Measurements from ENCODE around the gene PAQR4.
A peak's percentile ranks its signal among the peaks of the same experiment; 100 is the strongest.

The PAQR4 gene

GRCh38 chr16:3019594-3020246 is 50.6 kb downstream of the PAQR4 start:
- Histone ChIP-seq H3K4me2 (ENCODE audit: low read depth, low read length) (peak overlapping the region; percentile 91; the same call in 1 of the 2 replicates), H4K20me1 (ENCODE audit: insufficient read depth, low read length) (no peaks in the 10 kb centered on the region), H3K36me3 (replicated peaks; ENCODE audit: insufficient read depth, low read length) (no peaks in the 10 kb centered on the region), H3K9ac (ENCODE audit: low read length) (0 out of 2 replicates have a peak overlapping the region, but pooled peaks have one; percentile 6), H3K27me3 (replicated peaks; ENCODE audit: insufficient read depth, low read length) (peaks cover 41% of the 10 kb centered on the region), H3K9me3 (replicated peaks; ENCODE audit: insufficient read depth, low read length) (no peaks in the 10 kb centered on the region), H3K4me1 (ENCODE audit: low read length) (0 out of 2 replicates have a peak, but pooled peaks cover 4% of the 10 kb centered on the region), H3K79me2 (ENCODE audit: low read length) (no peaks in the 10 kb centered on the region), H3K27ac (ENCODE audit: low read length) (no peak overlapping the region), H3K4me3 (ENCODE audit: low read length) (peak overlapping the region; percentile 66), H2AFZ (ENCODE audit: low read length) (peak overlapping the region; percentile 80), H3K9me2 (replicated peaks; ENCODE audit: insufficient read depth, low read length) (no peaks in the 10 kb centered on the region), H3F3A (ENCODE audit: insufficient read depth, low read length) (0 out of 2 replicates have a peak, but pooled peaks cover 7% of the 10 kb centered on the region)
- no peak for DNase-seq
- no peak for TF ChIP-seq EZH2phosphoT487 (IDR thresholded peaks at IDR 0.05; ENCODE audit: low read length)
- no peak for TF ChIP-seq CTCF (IDR thresholded peaks at IDR 0.05; ENCODE audit: low read length)
- TF ChIP-seq EZH2 (optimal IDR thresholded peaks at IDR 0.05; ENCODE audit: low read depth, low read length), result no peak

DNA sequence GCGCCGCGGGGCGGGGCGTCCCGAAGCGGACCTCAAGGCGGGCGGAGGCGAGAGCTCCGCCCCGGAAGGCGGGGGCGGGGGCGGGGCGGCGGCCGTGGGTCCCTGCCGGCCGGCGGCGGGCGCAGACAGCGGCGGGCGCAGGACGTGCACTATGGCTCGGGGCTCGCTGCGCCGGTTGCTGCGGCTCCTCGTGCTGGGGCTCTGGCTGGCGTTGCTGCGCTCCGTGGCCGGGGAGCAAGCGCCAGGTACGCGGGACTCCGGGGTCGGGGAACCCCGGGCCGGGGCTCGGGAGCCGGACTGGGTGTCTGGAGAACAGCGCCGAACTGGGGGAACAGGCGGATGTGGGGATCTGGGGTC is 51.1 kb downstream of the PAQR4 start, which contains the start of gene TNFRSF12A:
Gene TNFRSF12A (plus strand): TSS at position 122 of the 357 bp plus-strand sequence. CDS start 30 bp downstream, at position 152.
- Histone ChIP-seq H3K9ac (ENCODE audit: low read length) (peak within 1 kb of the TSS; percentile 6; the same call in 1 of the 2 replicates), H3K4me1 (ENCODE audit: low read length) (0 out of 2 replicates have a peak, but pooled peaks cover 4% of the 10 kb centered on the region), H3F3A (ENCODE audit: insufficient read depth, low read length) (0 out of 2 replicates have a peak, but pooled peaks cover 7% of the 10 kb centered on the region), H3K27ac (ENCODE audit: low read length) (no peak within 1 kb of the TSS), H3K9me3 (replicated peaks; ENCODE audit: insufficient read depth, low read length) (no peaks in the 10 kb centered on the region), H3K9me2 (replicated peaks; ENCODE audit: insufficient read depth, low read length) (no peaks in the 10 kb centered on the region), H3K79me2 (ENCODE audit: low read length) (no peaks in the 10 kb centered on the region), H3K27me3 (replicated peaks; ENCODE audit: insufficient read depth, low read length) (peaks cover 36% of the 10 kb centered on the region), H3K36me3 (replicated peaks; ENCODE audit: insufficient read depth, low read length) (no peaks in the 10 kb centered on the region), H3K4me2 (ENCODE audit: low read depth, low read length) (peak within 1 kb of the TSS; percentile 91), H4K20me1 (ENCODE audit: insufficient read depth, low read length) (no peaks in the 10 kb centered on the region), H2AFZ (ENCODE audit: low read length) (peak within 1 kb of the TSS; percentile 80), H3K4me3 (ENCODE audit: low read length) (peak within 1 kb of the TSS; percentile 66)
- DNase-seq, result peak; percentile 83
- TF ChIP-seq CTCF (IDR thresholded peaks at IDR 0.05; ENCODE audit: low read length) (no peak), EZH2phosphoT487 (IDR thresholded peaks at IDR 0.05; ENCODE audit: low read length) (no peak), EZH2 (optimal IDR thresholded peaks at IDR 0.05; ENCODE audit: low read depth, low read length) (no peak)

GRCh38 chr16:3020604-3021448 is 51.7 kb downstream of the PAQR4 start:
- Histone ChIP-seq H3K9ac (ENCODE audit: low read length) (no peak overlapping the region; the same call in 1 of the 2 replicates), H3K36me3 (replicated peaks; ENCODE audit: insufficient read depth, low read length) (no peaks in the 10 kb centered on the region), H3K4me1 (ENCODE audit: low read length) (0 out of 2 replicates have a peak, but pooled peaks cover 4% of the 10 kb centered on the region), H3K27ac (ENCODE audit: low read length) (no peak overlapping the region), H4K20me1 (ENCODE audit: insufficient read depth, low read length) (no peaks in the 10 kb centered on the region), H3K4me2 (ENCODE audit: low read depth, low read length) (peak overlapping the region; percentile 91), H2AFZ (ENCODE audit: low read length) (peak overlapping the region; percentile 64), H3K27me3 (replicated peaks; ENCODE audit: insufficient read depth, low read length) (peaks cover 30% of the 10 kb centered on the region), H3F3A (ENCODE audit: insufficient read depth, low read length) (0 out of 2 replicates have a peak, but pooled peaks cover 7% of the 10 kb centered on the region), H3K4me3 (ENCODE audit: low read length) (peak overlapping the region; percentile 66), H3K9me2 (replicated peaks; ENCODE audit: insufficient read depth, low read length) (no peaks in the 10 kb centered on the region), H3K9me3 (replicated peaks; ENCODE audit: insufficient read depth, low read length) (no peaks in the 10 kb centered on the region), H3K79me2 (ENCODE audit: low read length) (no peaks in the 10 kb centered on the region)
- peak; percentile 11 for DNase-seq
- no peak for TF ChIP-seq EZH2phosphoT487 (IDR thresholded peaks at IDR 0.05; ENCODE audit: low read length)
- TF ChIP-seq CTCF (IDR thresholded peaks at IDR 0.05; ENCODE audit: low read length), result no peak
- no peak for TF ChIP-seq EZH2 (optimal IDR thresholded peaks at IDR 0.05; ENCODE audit: low read depth, low read length)
